AG10803 (cell line): ENCODE data around the gene SPG7.

ENCODE experiments used
- DNase-seq: peaks from one replicate; pipeline ENCODE4 v3.0.0; 2010; ENCODE audit warnings: low read depth
- H3K4me3 ChIP-seq: 2 replicates; pipeline ENCODE4 v1.5.1; 2011; ENCODE audit warnings: mild to moderate bottlenecking, low read length, control low read depth
- CTCF ChIP-seq: conservative IDR thresholded peaks from 2 replicates; pipeline ENCODE4 v1.5.1; 2011; ENCODE audit warnings: mild to moderate bottlenecking, low read length, control low read depth, inconsistent platforms

SPG7 gene

DNA sequence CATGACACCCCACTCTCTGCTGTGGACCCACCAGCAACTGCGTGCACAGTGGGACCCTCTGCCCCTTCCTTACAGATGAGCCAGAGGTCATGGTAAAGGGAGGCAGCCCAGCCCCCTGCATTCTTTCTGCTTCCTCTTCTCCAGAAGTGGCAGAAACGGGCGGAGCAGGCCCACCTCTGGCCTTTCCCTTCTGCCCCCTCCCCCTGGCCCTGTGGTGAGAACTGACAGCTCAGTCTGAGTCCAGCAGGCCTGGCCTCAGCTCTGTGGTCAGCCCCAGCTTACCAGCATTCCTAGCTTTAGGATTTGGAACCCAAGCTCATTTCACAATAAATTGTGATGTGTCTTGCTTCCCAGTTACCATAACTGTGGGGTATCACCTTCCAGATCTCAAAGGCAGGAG is 13.1 kb upstream of the SPG7 start:
- H3K4me3 ChIP-seq: no peak overlapping the region
- peak; percentile 27 for TF ChIP-seq CTCF
- DNase-seq: peak; percentile 82

DNA sequence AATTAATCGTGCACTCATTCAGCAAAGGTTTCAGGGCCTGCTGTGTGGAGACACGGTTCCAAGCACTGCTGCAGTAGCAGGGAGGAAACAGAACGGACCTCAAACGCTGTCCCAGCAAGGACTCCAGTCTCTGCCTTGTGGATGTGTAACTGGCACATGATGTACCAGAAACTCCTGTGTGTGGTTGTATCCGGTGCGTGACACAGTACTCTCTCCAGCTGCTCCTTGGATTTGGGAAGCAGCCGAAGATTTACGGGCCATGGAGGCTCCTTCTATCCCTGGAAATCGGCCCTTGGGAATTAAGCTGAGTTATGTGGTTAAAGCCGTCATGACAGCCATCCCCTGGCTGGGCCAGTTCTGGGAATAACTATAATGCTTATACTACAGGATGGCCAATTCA is 9.4 kb upstream of the SPG7 start:
- H3K4me3 ChIP-seq: no peak overlapping the region
- TF ChIP-seq CTCF: no peak
- DNase-seq: peak; percentile 96

- no peak for TF ChIP-seq CTCF
- no peak for DNase-seq
- H3K4me3 ChIP-seq: no peak overlapping the region
Measured at GRCh38 chr16:89499767-89500166, 8.4 kb upstream of the SPG7 start.

DNA sequence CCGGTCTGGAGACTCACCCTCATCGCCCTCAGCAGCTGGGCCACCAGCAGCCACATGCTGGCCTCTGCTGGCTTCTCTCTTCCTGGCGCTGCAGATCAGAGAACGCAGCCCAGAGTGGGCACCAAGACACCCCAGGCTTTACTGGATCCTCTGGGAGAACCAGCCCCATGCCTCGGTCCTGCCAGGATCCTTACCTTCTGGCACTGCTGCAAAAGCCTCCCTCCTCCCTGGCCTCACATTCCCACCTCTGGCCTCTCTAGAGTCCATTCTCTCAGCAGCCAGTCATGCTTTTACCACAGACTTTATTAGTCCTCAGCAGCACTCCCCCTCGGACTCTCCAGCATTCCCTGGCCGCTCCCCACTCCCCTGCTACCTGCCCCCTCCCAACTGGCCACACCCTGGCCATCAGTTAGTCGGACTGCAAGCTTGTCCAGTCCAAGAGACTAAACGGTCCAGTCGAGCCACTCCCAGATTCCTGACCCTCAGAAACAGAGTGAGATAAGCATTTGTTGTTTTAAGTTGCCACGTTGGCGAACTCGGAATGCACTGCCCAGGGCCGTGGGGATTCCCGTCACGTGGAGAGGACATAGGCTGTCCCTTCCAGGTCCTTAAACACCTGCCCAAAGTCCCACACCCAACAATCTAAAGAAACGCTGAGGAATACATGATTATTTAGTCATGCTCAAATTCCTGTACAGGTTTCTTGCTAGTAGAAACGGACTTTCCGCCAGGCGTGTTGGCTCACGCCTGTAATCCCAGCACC is 5.9 kb upstream of the SPG7 start:
- H3K4me3 ChIP-seq: no peak overlapping the region
- DNase-seq: no peak
- TF ChIP-seq CTCF: no peak

DNA sequence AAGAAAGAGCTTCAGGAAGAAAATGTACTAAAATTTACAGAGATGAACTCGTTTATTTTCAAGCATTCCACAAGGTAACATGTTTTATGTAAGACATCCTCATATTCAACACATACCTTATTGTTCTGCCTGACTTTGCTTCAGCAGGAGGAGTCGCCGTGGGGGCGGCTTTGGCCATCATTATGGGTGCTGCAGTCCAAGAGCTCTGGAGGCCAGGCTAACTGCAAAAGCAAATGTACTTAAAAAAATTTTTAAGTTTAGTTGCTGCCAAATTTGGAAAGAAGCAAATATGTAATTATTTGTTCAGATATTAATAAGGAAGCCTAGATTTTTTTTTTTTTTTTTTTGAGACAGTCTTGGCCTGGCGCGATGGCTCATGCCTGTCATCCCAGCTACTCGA is 4.1 kb upstream of the SPG7 start:
- DNase-seq: no peak
- no peak overlapping the region for H3K4me3 ChIP-seq
- TF ChIP-seq CTCF: no peak

GRCh38 chr16:89505204-89506112 is 2.7 kb upstream of the SPG7 start:
- DNase-seq: peak; percentile 72
- H3K4me3 ChIP-seq: no peak overlapping the region
- no peak for TF ChIP-seq CTCF
